HEK293 (cell line): Measurements from ENCODE around the gene PLCD1.

Experiments
- CTCF ChIP-seq: fragments of 450-650 bp; formaldehyde crosslinking; IDR thresholded peaks from 2 replicates; pipeline ENCODE4 v1.5.1; 2016; ENCODE audit warnings: missing biosample characterization, missing genetic modification characterization
- KLF9 ChIP-seq: fragments of 450-650 bp; formaldehyde crosslinking; IDR thresholded peaks from 2 replicates; pipeline ENCODE4 v1.5.1; 2016; ENCODE audit warnings: missing biosample characterization, missing genetic modification characterization, low read depth
- REST ChIP-seq: fragments of 450-650 bp; formaldehyde crosslinking; IDR thresholded peaks from 2 replicates; pipeline ENCODE4 v1.5.1; 2016; ENCODE audit warnings: missing biosample characterization, missing genetic modification characterization
- SETDB1 ChIP-seq: IDR thresholded peaks from one replicate; pipeline ENCODE4 v1.6.1; 2017; ENCODE audit warnings: mild to moderate bottlenecking, low read length, moderate library complexity, mixed read lengths; ENCODE audit not compliant: insufficient read length
- SP2 ChIP-seq: fragments of 450-650 bp; formaldehyde crosslinking; IDR thresholded peaks from 2 replicates; pipeline ENCODE4 v1.5.1; 2016; ENCODE audit warnings: missing biosample characterization, missing genetic modification characterization
- ZIC2 ChIP-seq: fragments of 450-650 bp; formaldehyde crosslinking; IDR thresholded peaks from 2 replicates; pipeline ENCODE4 v1.5.1; 2016; ENCODE audit warnings: missing biosample characterization, missing genetic modification characterization
- ZNF221 ChIP-seq: fragments of 450-650 bp; formaldehyde crosslinking; IDR thresholded peaks from 2 replicates; pipeline ENCODE4 v1.5.1; 2017; ENCODE audit warnings: missing biosample characterization, missing genetic modification characterization, borderline replicate concordance
- ZNF223 ChIP-seq: fragments of 450-650 bp; formaldehyde crosslinking; IDR thresholded peaks from 2 replicates; pipeline ENCODE4 v1.5.1; 2016; ENCODE audit warnings: missing biosample characterization, missing genetic modification characterization
- ZNF350 ChIP-seq: fragments of 450-650 bp; formaldehyde crosslinking; IDR thresholded peaks from 2 replicates; pipeline ENCODE4 v1.5.0; 2017; ENCODE audit warnings: missing biosample characterization, mild to moderate bottlenecking, missing genetic modification characterization
- ZNF416 ChIP-seq: fragments of 450-650 bp; formaldehyde crosslinking; IDR thresholded peaks from 2 replicates; pipeline ENCODE4 v1.5.1; 2016; ENCODE audit warnings: missing biosample characterization, missing genetic modification characterization
- ZNF488 ChIP-seq: fragments of 450-650 bp; formaldehyde crosslinking; IDR thresholded peaks from 2 replicates; pipeline ENCODE4 v1.5.1; 2016; ENCODE audit warnings: missing biosample characterization, missing genetic modification characterization
- ZNF600 ChIP-seq: fragments of 450-650 bp; formaldehyde crosslinking; IDR thresholded peaks from 2 replicates; pipeline ENCODE4 v1.5.1; 2016; ENCODE audit warnings: missing biosample characterization, missing genetic modification characterization
- ZNF670 ChIP-seq: fragments of 450-650 bp; formaldehyde crosslinking; IDR thresholded peaks from 2 replicates; pipeline ENCODE4 v1.5.1; 2016; ENCODE audit warnings: missing biosample characterization, missing genetic modification characterization, low read depth
- TF ChIP-seq, protein P1 (sequence below): fragments of 450-650 bp; formaldehyde crosslinking; optimal IDR thresholded peaks from 2 replicates; pipeline ENCODE3; 2016; ENCODE audit warnings: missing biosample characterization, mild to moderate bottlenecking, missing genetic modification characterization

- TF ChIP-seq CTCF (peak; percentile 75), ZNF670 (tag by site-specific recombination) (no peak), ZNF488 (no peak), ZNF350 (tag by site-specific recombination) (no peak), ZNF223 (no peak), ZNF221 (tag by site-specific recombination) (no peak), ZIC2 (tag by site-specific recombination) (no peak), ZNF600 (tag by site-specific recombination) (peak; percentile 32; the same call in 1 of the 2 replicates), ZNF416 (tag by site-specific recombination) (no peak), KLF9 (tag by site-specific recombination) (no peak), SETDB1 (no peak), REST (tag by site-specific recombination) (no peak), SP2 (tag by site-specific recombination) (no peak)
- TF ChIP-seq, protein P1, sequence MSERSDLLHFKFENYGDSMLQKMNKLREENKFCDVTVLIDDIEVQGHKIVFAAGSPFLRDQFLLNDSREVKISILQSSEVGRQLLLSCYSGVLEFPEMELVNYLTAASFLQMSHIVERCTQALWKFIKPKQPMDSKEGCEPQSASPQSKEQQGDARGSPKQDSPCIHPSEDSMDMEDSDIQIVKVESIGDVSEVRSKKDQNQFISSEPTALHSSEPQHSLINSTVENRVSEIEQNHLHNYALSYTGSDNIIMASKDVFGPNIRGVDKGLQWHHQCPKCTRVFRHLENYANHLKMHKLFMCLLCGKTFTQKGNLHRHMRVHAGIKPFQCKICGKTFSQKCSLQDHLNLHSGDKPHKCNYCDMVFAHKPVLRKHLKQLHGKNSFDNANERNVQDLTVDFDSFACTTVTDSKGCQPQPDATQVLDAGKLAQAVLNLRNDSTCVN (tag by site-specific recombination), result no peak
Observed at GRCh38 chr3:38003371-38003816, 26.0 kb downstream of the PLCD1 start.
